T-helper 2 cell treated with Interferon-gamma antibody and Interleukin-4, amounts not matched to agents 100 ng/mL and 5 ng/mL, for 36 hours (primary cell): ENCODE measurements around the gene RELL1. TPM values are rescaled to one million over a fixed set of nuclear protein-coding genes. Genes with fewer than 3 reads are reported as not detected.

Source experiments
- intact Hi-C: fragments of 100-400 bp; cut with micrococcal nuclease; formaldehyde crosslinking; loops from one replicate; pipeline ENCODE4 v1.15.1; 2023
- total RNA-seq: library from RNA; stranded (reverse); gene quantifications from 2 replicates; pipeline ENCODE4 v1.2.3, GENCODE V29; 2022

Gene RELL1
- total RNA-seq, 1 donor from 2014 or later = 27.3 TPM

DNA sequence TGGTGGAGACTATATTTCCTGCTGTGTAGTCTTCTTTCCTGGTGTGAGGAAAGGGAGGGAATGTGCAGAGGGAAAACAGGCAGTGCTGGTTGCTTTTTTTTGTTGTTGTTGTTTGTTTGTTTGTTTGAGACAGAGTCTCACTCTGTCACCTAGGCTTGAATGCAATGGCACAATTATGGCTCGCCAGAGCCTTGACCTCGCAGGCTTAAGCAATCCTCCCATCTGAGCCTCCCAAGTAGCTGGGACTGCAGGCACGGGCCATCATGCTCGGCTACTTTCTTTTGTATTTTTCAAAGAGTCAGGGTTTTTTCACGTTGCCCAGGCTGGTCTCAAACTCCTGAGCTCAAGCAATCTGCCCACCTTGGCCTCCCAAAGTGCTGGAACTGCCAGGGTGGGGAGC lies 82.5 kb downstream of the RELL1 start:
- intact Hi-C loops = loop anchor here (1.0 to 10.0 kb wide), 4 partner anchors 79 to 432 kb away; no protein-coding TSS in a partner anchor

DNA sequence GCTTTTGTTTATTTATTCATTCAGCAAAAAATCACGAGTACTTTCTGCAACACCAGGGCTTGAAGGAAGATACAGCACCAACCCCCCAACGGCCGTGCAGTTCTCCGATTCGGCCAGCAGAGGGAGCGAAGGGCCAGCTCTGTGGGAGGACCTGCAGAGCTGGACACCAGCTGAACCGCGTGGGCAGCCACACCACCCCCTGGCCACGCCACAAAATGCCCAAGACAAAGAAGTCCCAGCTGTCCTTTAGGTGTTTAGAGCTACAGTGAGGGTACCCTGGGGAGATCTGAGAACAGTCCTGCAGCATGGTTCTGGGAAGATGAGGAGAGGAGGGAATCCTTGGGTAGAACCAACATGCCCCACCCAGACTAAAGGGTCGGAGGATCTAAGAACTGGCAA lies 83.1 kb downstream of the RELL1 start:
- intact Hi-C loops = loop anchor here (1.0 to 10.0 kb wide), 4 partner anchors 80 to 432 kb away; no protein-coding TSS in a partner anchor

GRCh38 chr4:37602454-37603069 lies 83.6 kb downstream of the RELL1 start:
- intact Hi-C loops = loop anchor here (1.0 to 10.0 kb wide), 4 partner anchors 80 to 433 kb away; no protein-coding TSS in a partner anchor

- intact Hi-C loops = loop anchor here (10.0 kb wide), 1 partner anchor 373 kb away; no protein-coding TSS in a partner anchor
Measured at GRCh38 chr4:37601531-37601930, 84.6 kb downstream of the RELL1 start.

- intact Hi-C loops = no loop called here
Measured at GRCh38 chr4:37599092-37599790, 86.9 kb downstream of the RELL1 start.

DNA sequence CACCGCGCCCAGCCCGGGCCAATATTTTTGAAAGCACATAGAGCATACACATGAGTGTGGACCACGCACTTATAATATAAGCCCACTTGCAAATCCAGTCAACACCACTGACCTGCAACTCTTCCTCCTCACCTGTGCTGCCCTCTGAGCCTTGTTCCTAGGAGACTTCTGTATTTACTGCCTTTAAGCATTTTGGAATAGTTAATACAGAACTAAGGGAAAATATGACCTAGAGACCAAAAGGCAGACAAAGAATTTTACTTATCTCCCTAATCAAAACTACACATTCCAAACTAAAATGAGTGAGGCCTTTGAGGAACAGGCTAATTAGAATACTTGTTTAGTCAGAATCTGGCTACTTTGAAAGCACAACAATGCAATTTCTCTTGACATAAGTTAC lies 89.1 kb downstream of the RELL1 start:
- intact Hi-C loops = no loop called here

DNA sequence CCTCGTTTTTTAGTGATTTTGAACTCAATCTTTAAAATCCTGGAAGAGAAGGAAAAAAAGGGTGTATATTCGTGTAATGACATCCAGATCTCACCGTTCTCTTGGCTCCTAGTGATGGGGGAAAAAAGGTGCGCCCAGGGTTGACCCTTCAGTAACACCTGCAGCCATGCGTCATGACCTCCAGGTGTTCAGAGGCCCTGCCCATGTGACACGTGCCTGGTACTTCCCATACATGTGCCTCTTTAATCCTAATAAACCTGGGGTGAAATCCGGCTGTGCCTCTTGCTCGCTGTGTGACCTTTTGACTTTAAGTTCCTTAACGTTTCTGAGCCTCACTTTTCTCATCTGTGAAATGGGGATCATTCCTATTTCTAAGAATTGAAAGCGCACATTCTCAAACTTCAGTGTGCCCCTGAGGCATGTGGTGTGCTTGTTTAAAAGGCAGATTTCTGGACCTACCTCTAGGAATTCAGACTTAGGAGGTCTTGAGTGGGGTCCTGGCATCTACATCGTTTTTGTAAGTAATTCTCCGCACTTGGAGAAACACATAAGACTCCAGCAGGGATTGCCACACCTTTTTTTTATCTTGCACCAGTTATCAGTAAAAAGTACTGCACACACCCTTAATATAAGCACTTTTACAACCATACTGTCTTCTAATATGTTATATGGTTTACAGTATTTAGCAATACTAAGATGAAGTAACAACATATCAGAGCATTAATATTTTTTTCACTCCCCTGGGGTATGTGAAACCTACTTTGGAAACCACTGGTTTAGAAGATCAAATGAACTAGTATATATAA lies 90.1 kb downstream of the RELL1 start:
- intact Hi-C loops = no loop called here

DNA sequence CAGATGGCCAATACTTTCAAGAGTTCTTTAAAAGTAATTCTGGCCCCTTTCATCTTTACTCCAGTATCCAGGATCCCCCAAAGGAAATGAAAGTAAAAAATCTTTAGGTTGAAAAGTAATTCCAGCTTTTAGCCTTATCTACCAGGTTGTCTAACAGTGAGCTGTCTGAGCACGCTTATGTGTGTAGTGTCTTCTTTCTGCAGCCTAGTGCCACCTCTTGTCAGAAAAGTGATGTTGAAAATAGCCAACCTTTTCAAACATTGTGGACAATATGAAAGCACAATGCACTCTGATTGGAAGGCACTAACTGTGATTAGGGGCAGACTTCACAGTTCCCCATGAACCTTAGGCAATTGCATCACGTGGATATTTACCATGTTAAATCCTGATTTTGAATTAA lies 92.1 kb downstream of the RELL1 start:
- intact Hi-C loops = no loop called here

DNA sequence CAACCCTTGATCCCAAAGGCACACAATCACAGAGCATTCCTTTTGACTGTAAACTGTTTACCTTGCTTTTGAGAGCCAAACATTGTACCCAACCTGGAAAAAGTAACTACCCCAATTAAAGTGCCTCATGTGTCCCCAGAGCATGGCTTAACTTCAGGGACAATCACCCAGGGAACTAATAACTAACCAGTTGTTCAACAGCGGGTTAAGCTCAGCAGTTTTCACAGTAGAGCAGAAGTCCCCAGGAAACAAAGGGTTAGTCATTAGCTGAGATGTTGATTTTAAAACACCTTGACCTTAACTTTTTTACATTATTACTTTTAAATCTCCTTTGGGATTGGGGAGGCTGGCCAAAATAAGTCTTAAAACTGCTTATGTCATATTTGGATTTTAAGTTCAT lies 94.8 kb downstream of the RELL1 start:
- intact Hi-C loops = no loop called here

DNA sequence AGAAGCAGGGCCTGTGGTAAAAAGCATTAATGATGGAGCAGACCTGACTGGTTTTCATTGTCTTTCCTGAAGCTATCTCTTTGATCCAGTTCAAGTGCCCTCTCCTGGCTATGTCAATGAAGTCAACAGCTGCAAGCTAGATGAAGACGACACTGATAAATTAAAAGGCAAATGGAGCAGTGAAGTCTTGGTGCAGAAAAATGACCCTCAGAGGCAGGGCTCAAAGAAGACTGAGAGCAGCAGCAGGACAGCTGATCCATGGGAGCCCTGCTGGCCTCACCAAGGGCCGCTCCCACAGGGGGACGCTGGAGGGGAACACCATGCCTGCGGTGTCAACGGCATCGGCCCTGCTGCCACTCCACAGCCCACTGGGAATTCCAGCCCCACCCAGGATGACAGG lies 96.2 kb downstream of the RELL1 start:
- intact Hi-C loops = no loop called here

- intact Hi-C loops = no loop called here
Measured at GRCh38 chr4:37588150-37588549, 98.0 kb downstream of the RELL1 start.

- intact Hi-C loops = no loop called here
Measured at GRCh38 chr4:37586194-37586593, 100.0 kb downstream of the RELL1 start.

- intact Hi-C loops = no loop called here
Measured at GRCh38 chr4:37584493-37585060, 101.6 kb downstream of the RELL1 start.

GRCh38 chr4:37584071-37584470 lies 102.1 kb downstream of the RELL1 start:
- intact Hi-C loops = no loop called here

DNA sequence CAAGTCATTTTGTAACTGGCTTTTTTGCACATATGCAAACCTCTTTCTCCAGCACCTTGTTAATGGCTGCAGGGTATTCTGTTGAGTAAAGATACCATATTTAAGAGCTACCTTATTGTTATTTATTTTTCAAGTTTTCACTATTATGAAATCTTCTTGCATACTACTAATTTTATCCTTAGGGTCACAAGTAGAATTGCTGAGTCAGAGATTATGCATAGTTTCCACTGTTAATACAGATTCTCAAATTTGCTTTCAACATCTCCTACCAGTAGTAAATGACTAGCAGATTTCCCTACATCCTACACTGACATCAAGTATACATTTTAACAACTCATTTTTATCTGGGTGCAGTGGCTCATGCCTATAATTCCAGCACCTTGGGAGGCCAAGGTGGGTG lies 112.6 kb downstream of the RELL1 start:
- intact Hi-C loops = no loop called here

DNA sequence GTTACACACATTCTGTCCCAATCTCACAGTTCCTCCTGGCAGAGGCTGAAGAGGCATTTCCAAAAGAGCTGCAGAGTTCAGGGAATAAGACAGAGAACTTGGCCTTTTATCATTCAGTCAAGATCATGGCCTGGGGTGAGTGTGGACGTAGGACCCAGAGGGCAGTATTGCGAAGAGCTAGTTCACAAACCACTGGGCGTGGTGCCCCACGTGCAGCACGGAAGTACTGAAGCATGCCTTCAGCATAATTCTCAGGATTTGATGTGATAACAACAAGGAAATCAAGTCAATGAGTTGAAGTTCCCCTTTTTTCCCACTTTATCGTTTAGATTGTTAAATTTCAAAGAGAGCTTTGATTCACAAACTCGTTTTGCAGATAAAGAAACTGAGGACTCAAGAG lies 117.7 kb downstream of the RELL1 start:
- intact Hi-C loops = no loop called here

DNA sequence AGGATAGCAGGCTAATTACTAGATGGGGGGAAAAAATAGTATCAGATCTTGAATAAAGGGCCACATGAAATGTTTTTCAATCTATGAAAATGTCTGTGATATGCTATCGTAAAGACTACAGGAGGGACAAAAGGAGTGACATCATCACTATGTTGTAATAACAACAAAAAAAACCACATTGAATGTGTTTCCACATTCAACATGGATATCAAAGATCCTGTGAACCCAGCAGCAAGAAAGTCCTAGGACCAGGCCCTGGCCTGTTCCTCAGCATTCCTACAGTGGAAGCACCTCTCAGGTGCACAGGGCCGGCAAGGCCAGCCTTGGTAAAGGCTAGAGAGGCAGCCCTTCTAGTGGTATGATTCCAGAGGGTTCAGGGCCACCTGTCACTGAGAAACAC lies 118.3 kb downstream of the RELL1 start:
- intact Hi-C loops = no loop called here

DNA sequence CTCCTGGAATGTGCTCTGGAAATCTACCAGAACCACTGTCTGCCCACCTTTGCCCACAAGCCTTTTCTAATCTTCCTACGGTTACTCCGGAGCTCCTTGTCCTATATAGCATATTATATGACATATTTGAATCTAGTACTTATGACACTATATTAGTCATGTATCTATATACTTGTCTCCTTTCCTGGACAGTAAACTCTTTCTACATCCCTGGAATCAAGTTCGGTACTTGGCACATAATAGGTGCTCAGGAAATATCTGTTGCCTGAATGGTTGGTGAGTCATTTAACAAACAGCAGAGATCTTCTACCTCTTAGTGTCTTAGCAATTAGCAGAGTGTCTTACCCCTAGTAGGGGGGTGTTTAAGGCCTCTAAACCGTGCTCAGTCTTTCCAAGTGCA lies 123.6 kb downstream of the RELL1 start:
- intact Hi-C loops = no loop called here

DNA sequence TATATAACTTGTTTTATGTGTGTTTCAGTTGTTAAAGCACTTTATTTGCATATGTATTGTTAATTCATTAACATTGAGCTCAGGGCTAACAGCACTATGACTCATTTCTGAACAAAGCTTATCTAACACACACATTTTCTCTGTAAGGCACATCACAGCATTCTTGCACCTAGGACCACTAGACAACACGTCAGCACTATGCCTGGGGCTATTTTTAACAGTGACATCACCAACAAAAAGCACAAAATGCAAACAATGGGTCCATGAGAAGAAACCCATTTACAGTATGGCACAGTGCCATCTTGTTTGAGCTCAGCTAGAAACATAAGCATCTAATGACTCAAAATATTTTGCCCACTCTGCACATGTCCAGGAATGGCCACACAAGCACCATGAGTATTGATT lies 124.4 kb downstream of the RELL1 start:
- intact Hi-C loops = no loop called here

DNA sequence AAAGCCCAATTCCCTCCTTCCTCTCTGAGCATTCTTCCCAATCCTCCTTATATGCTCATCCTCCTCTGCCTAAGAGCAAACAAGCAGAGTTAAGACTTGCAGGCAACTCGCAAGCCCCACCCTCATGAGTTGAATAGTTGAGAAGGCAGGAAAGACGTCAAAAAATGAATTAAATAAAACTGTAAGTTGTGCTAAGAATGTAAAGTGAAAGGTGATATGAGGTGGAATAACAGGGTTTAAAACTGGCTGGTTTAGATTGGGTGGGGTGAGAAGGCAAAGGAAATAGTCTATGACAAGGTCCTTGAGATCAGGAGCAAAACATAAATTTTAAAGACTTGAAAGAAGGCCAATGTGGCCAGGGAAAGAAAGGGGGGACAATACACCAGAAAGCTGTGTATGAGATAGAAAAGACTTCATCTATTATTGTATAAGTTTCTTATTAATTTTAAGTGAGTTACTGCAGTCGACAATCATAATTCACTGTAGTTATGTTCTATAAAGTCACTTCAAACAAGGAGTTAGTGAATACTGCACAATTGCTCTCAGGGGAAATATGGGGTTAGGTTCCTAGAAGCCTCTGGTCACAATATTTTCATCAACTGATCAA lies 124.9 kb downstream of the RELL1 start:
- intact Hi-C loops = no loop called here
